Tibial nerve (tissue), 4 donors: ENCODE data around the gene TNRC18. TPM values are rescaled to one million over a fixed set of nuclear protein-coding genes. Genes with fewer than 3 reads are reported as not detected.
A peak's percentile ranks its signal among the peaks of the same experiment; 100 is the strongest.

ENCODE experiments used
- DNase-seq, 2 donors: peaks; one replicate each; pipeline ENCODE4 v3.0.0-alpha.2; 2019; ENCODE audit warnings: low spot score in 2 of 2
- H3K27ac ChIP-seq, 4 donors: fragments of 200-600 bp; sonication (generic) in 3 of 4; one replicate each; pipeline ENCODE4 v1.5.1; 2017 to 2019; ENCODE audit warnings: mild to moderate bottlenecking in 1 of 4
- H3K27me3 ChIP-seq, 2 donors: fragments of 200-600 bp; sonication (generic) in 1 of 2; one replicate each; pipeline versions ENCODE4 v1.5.1 to v1.6.0; 2017 to 2019
- H3K36me3 ChIP-seq, 3 donors: fragments of 200-600 bp; sonication (generic); one replicate each; pipeline ENCODE4 v1.5.1; 2018 to 2019
- H3K4me1 ChIP-seq, 4 donors: fragments of 200-600 bp; sonication (generic) in 3 of 4; one replicate each; pipeline ENCODE4 v1.5.1; 2017 to 2019
- H3K4me3 ChIP-seq, 4 donors: fragments of 200-600 bp; sonication (generic) in 3 of 4; one replicate each; pipeline ENCODE4 v1.5.1; 2017 to 2019; ENCODE audit warnings: mild to moderate bottlenecking in 1 of 4, moderate library complexity in 1 of 4
- H3K9me3 ChIP-seq, 4 donors: fragments of 200-600 bp; sonication (generic) in 3 of 4; one replicate each; pipeline ENCODE4 v1.5.1; 2017 to 2019
- CTCF ChIP-seq, 5 experiments: fragments of 200-600 bp in 3 of 5; fragments of 450-650 bp in 2 of 5; sonication (generic) in 3 of 5; IDR thresholded peaks; one replicate each; pipeline ENCODE4 v1.5.1; 2016 to 2019; ENCODE audit warnings: antibody characterized with exemption in 5 of 5, mild to moderate bottlenecking in 3 of 5, moderate library complexity in 2 of 5
- EP300 ChIP-seq, 2 donors: sonication (generic); formaldehyde crosslinking; IDR thresholded peaks; one replicate each; pipeline ENCODE4 v1.6.1; 2017; ENCODE audit warnings: antibody characterized with exemption in 2 of 2, mild to moderate bottlenecking in 1 of 2
- POLR2A ChIP-seq, 2 donors: fragments of 450-650 bp; IDR thresholded peaks; one replicate each; pipeline ENCODE4 v1.6.1; 2017; ENCODE audit warnings: antibody characterized with exemption in 2 of 2, mild to moderate bottlenecking in 2 of 2, moderate library complexity in 2 of 2
- WGBS, 2 donors: methylation state at CpG; one replicate each; pipeline ENCODE4 v1.1.5; 2018; 5-methylcytosine and 5-hydroxymethylcytosine counted together
- total RNA-seq, 4 donors: library from RNA; depleted of rRNA; stranded (reverse); fragments of >200 nt; gene quantifications; one replicate each; pipeline ENCODE4 v1.1.0, GENCODE V29; 2016

The TNRC18 gene
- total RNA-seq, 4 donors from 2014 or later: 76.9 to 241 (median 147) TPM

- Histone ChIP-seq H3K27ac (peak overlapping the region; percentile 10 to 72 (median 39)), H3K4me3 (no peak overlapping the region), H3K36me3 (no peaks in the 10 kb centered on the region), H3K27me3 (no peaks in the 10 kb centered on the region), H3K4me1 (peaks cover 0 to 50% (median 4%) of the 10 kb centered on the region in 4 donors), H3K9me3 (no peaks in the 10 kb centered on the region)
- TF ChIP-seq CTCF (IDR thresholded peaks at IDR 0.05): peak; percentile 53 to 90 (median 57)
- no peak for TF ChIP-seq POLR2A (IDR thresholded peaks at IDR 0.05)
- DNase-seq: peak in 1 of 2 donors; percentile 55
- WGBS, 2 donors: 34% methylated on average over 11 to 19 of the region's 19 CpGs
Observed at GRCh38 chr7:5450549-5451327, 27.1 kb upstream of the TNRC18 start.

- Histone ChIP-seq H3K4me3 (no peak overlapping the region), H3K4me1 (peaks cover 0 to 50% (median 4%) of the 10 kb centered on the region in 4 donors), H3K27me3 (no peaks in the 10 kb centered on the region), H3K9me3 (no peaks in the 10 kb centered on the region), H3K36me3 (peaks cover 0 to 12% (median 0%) of the 10 kb centered on the region in 3 donors), H3K27ac (peak overlapping the region in 1 of 4 donors; percentile 37)
- DNase-seq: no peak
- TF ChIP-seq EP300 (IDR thresholded peaks at IDR 0.05) (no peak), POLR2A (IDR thresholded peaks at IDR 0.05) (no peak), CTCF (IDR thresholded peaks at IDR 0.05) (no peak)
- WGBS, 2 donors: 64 to 67% methylated on average over 15 of the region's 15 CpGs
Observed at GRCh38 chr7:5448378-5449037, 24.9 kb upstream of the TNRC18 start.

- 37 to 59% methylated on average over 18 to 19 of the region's 19 CpGs for WGBS, 2 donors
Observed at GRCh38 chr7:5445981-5446594, 22.5 kb upstream of the TNRC18 start.

GRCh38 chr7:5443678-5444077 lies 20.0 kb upstream of the TNRC18 start:
- Histone ChIP-seq H3K36me3 (peaks cover 0 to 14% (median 0%) of the 10 kb centered on the region in 3 donors), H3K27ac (no peak overlapping the region), H3K27me3 (no peaks in the 10 kb centered on the region), H3K4me3 (no peak overlapping the region), H3K4me1 (peaks cover 0 to 46% (median 0%) of the 10 kb centered on the region in 4 donors), H3K9me3 (no peaks in the 10 kb centered on the region)
- no peak for TF ChIP-seq CTCF (IDR thresholded peaks at IDR 0.05)
- TF ChIP-seq EP300 (IDR thresholded peaks at IDR 0.05): no peak
- TF ChIP-seq POLR2A (IDR thresholded peaks at IDR 0.05): no peak
- no peak for DNase-seq
- WGBS, 2 donors: 77 to 87% methylated on average over 16 of the region's 16 CpGs

More at GRCh38 chr7:5445981-5446594, 22.5 kb upstream of the TNRC18 start:
- H3K27ac ChIP-seq: peak overlapping the region in 1 of 4 donors; percentile 24
- peaks cover 0 to 42% (median 0%) of the 10 kb centered on the region in 4 donors for H3K4me1 ChIP-seq
- no peak overlapping the region for H3K4me3 ChIP-seq
- peaks cover 0 to 14% (median 0%) of the 10 kb centered on the region in 3 donors for H3K36me3 ChIP-seq
- H3K27me3 ChIP-seq: no peaks in the 10 kb centered on the region
- no peak for TF ChIP-seq POLR2A (IDR thresholded peaks at IDR 0.05)
- no peak for TF ChIP-seq EP300 (IDR thresholded peaks at IDR 0.05)
- no peak for TF ChIP-seq CTCF (IDR thresholded peaks at IDR 0.05)
- no peak for DNase-seq
- H3K9me3 ChIP-seq: no peaks in the 10 kb centered on the region
